CD1c-positive myeloid dendritic cell (primary cell): ENCODE data around the gene MC5R.
A peak's percentile ranks its signal among the peaks of the same experiment; 100 is the strongest.

Experiments used
- DNase-seq: peaks from one replicate; pipeline ENCODE4 v3.0.0-alpha.2; 2016; ENCODE audit errors: extremely low spot score

The MC5R gene

GRCh38 chr18:13823707-13824395 lies at the start of gene MC5R:
Gene MC5R, plus strand, starts transcription at chr18:13824149. Its CDS starts 1,617 bp downstream, at chr18:13825766.
- peak; percentile 78 for DNase-seq

DNA sequence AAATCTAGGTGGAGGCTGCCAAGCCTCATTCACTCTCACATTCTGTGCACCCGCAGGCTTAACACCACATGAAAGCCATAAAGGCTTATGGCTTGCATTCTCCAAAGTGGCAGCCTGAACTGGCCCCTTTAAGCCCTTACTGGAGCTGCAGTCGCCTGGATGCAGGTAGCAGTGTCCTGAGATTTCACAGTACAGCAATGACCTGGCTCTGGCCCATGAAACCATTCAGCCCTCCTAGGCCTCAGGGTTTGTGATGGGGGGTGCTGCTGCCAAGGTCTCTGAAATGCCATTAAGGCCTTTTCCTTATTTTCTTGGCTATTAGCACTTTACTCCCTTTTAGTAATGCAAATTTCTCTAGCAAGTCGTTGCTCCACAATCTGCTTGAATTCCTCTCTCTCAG lies 48.9 kb upstream of the MC5R start:
- DNase-seq = no peak

DNA sequence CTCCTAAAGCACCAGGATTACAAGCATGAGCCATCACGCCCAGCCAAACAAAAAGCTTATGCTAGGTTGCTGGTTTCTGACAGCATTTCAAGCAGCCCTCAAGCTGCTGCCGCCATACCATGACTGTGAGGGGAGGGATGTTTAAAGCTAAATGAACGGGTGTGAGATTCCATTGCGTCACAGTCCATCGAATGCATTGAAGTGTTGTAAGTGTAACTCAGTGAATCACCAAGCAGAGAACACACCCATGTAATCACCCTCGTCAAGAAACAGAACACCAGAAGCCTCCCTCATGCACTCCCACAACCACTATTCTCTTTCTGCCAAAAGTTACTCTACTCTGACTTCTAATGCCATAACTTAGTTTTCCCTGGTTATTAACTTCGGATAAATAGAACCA lies 32.8 kb upstream of the MC5R start:
- no peak for DNase-seq

DNA sequence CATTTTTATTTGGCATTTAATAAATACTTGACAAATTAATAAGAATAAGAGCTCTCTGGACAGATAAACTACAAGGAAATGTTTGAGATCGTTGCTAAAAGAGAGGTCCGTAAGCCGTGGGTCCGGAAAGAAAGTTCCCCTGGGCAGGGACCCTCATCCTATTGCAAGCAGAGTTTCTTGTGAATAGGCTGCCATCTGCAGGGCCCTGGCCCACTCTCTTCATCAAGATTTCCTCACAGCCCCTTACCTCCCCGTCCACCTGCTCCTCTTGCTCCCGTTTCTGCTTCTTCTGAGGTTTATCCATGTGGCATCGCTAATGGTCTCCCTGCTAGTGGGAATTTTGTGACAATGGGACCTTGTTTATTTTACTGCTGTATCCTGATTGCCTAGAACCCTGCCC lies 30.1 kb upstream of the MC5R start:
- DNase-seq = no peak

DNA sequence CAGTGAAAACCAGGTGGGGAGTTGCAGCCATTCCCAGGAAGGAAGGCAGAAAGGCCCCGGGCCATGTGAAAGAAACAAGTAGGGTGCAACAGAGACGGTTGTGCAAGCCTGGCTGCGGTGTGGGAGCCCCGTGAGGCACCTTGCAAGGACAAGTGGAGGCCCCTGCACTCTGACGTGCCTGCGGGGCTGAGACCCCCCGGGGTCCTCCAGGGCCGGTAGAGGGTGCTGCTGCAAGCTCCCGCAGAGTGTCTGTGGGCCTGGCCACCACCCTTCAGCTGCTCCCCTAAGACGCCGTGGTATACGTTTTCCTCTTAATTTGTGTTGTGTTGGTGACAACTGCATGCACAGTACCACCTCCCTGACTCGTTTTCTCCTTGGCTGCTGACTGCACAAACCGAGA lies 27.4 kb upstream of the MC5R start:
- no peak for DNase-seq

DNA sequence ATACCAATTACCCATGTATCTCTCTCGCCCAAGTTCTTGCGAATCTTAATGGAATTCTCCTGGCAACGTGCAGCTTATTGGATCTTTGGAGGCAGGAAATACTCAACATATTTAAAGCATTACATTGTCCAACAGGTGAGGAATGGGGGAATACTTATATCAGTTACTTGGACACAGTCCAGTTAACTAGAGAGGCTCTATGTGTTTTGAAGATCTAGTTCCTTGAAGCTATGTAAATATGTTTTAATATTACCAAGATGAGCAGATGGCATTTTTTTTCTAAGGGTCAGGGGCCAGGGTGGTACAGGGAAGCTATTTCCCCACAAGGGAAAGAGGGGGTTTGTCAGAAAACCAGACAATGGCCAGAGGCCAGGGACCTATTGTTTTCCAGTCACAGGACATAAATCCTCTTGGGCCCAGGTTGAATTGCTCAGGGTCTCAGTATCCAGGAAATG lies 26.8 kb upstream of the MC5R start:
- no peak for DNase-seq

GRCh38 chr18:13799396-13799795 lies 24.6 kb upstream of the MC5R start:
- no peak for DNase-seq

DNA sequence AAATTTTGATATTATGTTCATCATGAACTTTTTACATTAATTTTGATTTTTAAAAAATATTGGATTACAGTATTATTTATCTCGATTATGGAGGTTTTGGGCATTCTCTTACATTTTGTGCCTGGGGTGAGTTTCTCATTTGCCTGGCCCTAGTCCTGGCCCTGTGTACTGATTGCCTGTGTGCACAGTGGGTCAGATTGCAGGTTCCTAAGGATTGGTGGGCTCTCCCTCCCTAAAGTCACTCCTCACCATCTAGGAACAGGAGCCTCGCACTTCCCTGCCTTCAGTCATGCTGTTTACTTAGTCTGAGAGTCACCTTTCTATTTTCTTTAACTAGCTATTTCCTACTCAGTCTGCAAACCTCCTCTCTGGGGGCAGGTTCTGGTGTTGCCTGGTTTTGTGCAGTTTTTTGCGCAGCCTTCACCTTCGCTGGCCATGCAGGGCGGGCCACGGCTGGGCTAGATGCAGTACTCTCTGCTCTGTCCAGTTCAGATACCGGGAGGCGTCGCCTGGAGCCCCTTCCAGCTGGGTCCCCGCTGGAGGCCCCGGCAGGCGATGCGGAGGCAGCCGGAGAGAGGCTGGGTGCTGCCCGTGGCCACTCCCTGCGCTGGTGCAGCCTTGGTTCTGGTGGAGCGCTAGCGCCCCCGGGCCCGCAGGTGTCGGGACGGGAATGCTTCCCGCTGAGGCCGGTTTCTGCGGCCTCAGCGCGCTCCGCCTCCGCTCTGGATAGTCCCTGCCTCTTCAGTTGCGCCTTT lies 23.3 kb upstream of the MC5R start:
- peak; percentile 49 for DNase-seq

- no peak for DNase-seq
Observed at GRCh38 chr18:13801260-13801601, 22.7 kb upstream of the MC5R start.

GRCh38 chr18:13804305-13804704 lies 19.6 kb upstream of the MC5R start:
- DNase-seq = no peak

DNA sequence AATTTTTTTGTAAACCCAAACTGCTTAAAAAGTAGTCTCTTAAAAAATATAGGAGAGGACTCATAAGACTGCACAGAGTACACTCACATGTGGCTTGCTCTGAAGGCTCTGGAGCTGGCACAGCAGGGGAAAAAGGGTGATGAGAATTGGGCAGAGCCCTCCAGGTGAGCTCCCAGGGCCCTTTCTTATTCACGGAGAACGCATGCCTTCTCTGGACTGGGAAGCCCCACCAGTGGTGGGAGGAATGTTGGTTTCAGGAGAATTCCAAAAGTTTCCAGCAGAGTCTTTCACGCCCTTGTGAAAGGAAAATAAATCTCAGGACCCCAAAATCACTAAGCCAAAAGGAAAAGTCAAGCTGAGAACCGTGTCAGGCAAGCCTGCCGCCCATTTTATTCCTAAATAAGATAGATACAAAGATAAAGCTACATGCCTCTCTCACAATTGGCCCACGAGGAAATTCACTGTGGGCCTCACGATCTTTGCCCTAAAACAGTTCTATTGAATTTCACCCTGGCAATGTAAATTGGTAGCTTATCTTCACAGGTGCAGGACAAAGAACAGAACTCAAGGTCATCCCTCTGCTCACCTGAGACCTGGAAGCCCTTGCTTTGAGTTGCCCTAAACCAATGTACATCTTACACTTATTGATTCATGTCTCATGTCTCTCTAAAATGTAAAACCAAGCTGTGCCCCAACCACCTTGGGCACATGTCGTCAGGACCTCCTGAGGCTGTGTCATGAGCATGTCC lies 15.5 kb upstream of the MC5R start:
- DNase-seq = no peak

DNA sequence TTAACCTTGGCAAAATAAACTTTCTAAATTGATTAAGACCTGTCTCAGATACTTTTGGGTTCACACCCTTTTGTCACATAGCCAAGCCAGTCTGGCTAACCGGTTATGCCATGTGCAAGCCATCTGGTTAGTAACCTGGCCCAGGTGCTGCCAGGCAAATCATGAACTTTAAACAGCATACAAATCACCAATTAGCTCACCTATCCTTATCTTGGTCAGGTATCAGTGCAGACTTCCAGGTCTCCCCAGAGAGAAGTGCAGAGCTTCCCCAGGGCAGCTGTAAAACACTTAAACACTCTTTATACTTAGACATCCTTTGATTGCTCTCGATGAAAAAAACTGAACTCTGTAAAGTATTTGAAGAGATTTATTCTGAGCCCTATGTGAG lies 14.9 kb upstream of the MC5R start:
- no peak for DNase-seq

GRCh38 chr18:13809531-13810255 lies 14.3 kb upstream of the MC5R start:
- no peak for DNase-seq

DNA sequence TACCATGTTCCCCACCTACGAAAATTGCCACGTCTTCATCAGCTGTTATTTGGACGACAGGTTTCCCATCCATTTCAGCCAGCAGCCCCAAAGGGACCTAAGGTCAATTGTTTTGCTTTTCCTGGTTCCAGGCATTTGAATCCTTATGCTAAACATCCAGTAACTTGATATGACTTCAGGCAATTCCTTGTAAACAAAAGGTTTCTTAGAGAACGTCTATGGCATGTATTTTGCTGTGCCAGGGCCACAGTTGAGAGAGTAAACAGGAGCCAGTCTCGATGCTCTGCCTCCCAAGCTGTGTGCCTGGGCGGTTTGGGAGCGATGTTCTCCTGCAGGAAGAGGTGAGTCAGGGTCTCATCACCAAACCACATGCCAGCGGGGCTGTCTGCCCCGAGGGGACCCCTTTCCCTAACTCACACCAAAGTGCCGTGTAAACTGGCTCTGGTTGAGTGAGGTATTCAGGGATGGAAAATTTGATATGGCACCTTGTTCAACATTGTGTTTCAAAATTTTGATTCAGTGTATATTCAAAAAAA lies 12.9 kb upstream of the MC5R start:
- no peak for DNase-seq

DNA sequence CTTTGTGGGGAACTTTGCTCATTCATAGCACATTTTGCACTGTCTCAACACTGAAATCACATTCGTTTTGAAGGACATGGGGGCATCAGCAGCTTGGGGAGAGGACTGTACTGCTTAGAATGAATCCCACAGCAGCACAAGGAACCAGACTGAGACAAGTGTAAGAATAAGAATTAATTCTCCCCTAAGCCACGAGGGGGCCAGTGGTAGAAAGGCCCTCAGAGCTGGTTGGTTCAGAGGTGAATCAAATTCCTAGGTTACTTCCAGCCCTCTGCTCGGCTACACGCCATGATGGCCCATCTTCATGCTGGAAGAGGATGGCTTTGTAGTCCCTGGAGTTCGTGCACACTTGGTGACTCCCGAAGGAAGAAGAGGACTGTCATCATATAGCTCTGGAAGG lies 12.0 kb upstream of the MC5R start:
- no peak for DNase-seq

DNA sequence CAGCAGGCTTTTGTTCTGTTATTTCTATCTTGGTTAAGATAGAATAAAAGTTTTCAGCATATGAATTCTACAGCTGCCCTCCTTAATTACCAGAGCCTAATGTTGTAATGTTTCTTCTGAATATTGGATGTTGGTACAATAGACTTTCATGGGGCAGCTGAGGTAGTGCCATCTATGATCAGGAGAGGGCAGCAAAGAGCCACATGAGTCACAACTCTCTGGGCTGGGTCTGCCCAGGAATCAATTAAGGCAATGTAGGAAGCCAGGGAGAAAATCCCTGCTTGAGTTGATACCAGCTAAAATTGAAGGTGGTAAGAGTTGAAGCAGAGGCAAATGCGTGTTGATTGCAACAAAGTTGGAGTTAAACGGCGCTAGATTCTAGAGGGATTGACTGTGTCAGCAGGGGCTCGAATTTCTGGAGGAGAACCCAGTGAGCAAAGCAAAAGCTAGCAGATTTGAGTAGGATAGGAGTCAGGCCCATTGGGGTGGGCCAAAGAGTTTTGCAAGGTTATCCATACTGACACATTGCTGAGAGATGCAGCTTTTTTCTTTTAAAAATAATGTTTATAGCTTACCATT lies 10.6 kb upstream of the MC5R start:
- peak; percentile 62 for DNase-seq

DNA sequence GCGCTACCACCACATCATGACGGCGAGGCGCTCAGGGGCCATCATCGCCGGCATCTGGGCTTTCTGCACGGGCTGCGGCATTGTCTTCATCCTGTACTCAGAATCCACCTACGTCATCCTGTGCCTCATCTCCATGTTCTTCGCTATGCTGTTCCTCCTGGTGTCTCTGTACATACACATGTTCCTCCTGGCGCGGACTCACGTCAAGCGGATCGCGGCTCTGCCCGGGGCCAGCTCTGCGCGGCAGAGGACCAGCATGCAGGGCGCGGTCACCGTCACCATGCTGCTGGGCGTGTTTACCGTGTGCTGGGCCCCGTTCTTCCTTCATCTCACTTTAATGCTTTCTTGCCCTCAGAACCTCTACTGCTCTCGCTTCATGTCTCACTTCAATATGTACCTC lies 2.3 kb downstream of the MC5R start:
- no peak for DNase-seq

- no peak for DNase-seq
Observed at GRCh38 chr18:13831864-13832508, 8.0 kb downstream of the MC5R start.

DNA sequence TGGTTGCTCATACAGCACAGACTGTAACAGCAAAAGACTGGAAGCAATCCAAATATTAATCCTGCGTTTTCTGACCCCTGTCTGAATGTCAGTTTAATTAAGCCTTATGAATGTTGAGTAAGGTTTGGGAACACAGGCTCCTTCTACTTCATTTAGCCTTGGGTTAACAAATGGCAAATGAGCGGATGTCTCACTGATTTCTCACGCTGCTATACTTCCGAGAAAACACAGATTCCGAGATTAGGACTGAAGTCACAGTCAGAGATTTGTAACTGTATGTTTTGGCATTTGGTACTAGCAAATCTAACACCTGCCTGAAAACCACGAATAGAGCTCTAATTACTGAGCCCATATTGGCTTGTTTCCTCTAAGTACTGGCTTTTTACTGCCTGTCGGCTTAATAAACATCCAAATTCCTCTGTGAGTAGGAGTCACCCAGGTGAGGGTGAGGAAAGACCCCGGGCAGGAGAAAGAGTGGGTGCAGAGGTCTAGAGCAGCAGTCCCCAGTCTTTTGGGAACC lies 10.6 kb downstream of the MC5R start:
- no peak for DNase-seq

GRCh38 chr18:13835202-13835601 lies 11.3 kb downstream of the MC5R start:
- no peak for DNase-seq

DNA sequence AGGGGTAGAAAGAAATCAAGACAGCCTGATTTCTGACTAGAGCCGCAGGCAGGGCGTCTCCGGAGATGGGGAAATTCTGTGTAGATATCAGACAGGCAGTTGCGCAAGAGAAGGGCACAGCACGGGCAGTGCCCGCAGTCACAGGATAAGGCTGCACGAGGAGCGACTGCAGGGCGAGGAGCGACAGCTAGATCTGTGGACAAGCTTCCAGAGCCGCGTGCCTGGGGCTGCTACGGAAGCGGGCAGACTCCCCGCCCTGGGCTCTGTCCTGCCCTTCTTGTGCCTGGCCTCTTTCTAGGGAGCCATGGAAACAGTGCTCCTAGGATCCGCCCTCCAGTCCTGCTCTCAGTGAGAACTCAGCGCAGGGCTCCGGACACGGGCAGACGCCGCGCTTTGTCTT lies 12.6 kb downstream of the MC5R start:
- no peak for DNase-seq
